Measurements from ENCODE around the gene GLI3.

- TF ChIP-seq, protein P1, sequence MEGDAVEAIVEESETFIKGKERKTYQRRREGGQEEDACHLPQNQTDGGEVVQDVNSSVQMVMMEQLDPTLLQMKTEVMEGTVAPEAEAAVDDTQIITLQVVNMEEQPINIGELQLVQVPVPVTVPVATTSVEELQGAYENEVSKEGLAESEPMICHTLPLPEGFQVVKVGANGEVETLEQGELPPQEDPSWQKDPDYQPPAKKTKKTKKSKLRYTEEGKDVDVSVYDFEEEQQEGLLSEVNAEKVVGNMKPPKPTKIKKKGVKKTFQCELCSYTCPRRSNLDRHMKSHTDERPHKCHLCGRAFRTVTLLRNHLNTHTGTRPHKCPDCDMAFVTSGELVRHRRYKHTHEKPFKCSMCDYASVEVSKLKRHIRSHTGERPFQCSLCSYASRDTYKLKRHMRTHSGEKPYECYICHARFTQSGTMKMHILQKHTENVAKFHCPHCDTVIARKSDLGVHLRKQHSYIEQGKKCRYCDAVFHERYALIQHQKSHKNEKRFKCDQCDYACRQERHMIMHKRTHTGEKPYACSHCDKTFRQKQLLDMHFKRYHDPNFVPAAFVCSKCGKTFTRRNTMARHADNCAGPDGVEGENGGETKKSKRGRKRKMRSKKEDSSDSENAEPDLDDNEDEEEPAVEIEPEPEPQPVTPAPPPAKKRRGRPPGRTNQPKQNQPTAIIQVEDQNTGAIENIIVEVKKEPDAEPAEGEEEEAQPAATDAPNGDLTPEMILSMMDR (IDR thresholded peaks at IDR 0.05; ENCODE audit: control extremely low read depth in 1 of 3, insufficient read depth in 1 of 3, low read depth in 1 of 3, low read length in 3 of 3), result no peak
- no peak for TF ChIP-seq CHD2 (IDR thresholded peaks at IDR 0.05; ENCODE audit: low read length)
- TF ChIP-seq SP1 (IDR thresholded peaks at IDR 0.05; ENCODE audit: low read depth, low read length), result no peak
- no peak for TF ChIP-seq POLR2A (IDR thresholded peaks at IDR 0.05; ENCODE audit: control extremely low read depth in 1 of 2, low read depth in 2 of 2, low read length in 2 of 2)
- no peak for TF ChIP-seq GTF2F1 (IDR thresholded peaks at IDR 0.05; ENCODE audit: borderline replicate concordance, low read depth, low read length)
- TF ChIP-seq TAF1 (IDR thresholded peaks at IDR 0.05; ENCODE audit: low read depth, low read length), result no peak
- TF ChIP-seq BACH1 (IDR thresholded peaks at IDR 0.05; ENCODE audit: low read length), result no peak
- no peak for TF ChIP-seq ZNF274 (IDR thresholded peaks at IDR 0.05; ENCODE audit: borderline replicate concordance, extremely low read depth, low read length)
Observed at GRCh38 chr7:42194238-42194637, 42.8 kb downstream of the GLI3 start.
